ENCODE data around the gene TRIM24. TPM values are rescaled to one million over a fixed set of nuclear protein-coding genes. Genes with fewer than 3 reads are reported as not detected.
"Not testable (repeated sequence)": the region's sequence is repeated elsewhere in the genome, so short reads cannot be mapped to it uniquely, and the experiment has no call there.

TRIM24 gene
- polyA plus RNA-seq, 3 donors = 59.5 to 66.1 (median 64.4) TPM

DNA sequence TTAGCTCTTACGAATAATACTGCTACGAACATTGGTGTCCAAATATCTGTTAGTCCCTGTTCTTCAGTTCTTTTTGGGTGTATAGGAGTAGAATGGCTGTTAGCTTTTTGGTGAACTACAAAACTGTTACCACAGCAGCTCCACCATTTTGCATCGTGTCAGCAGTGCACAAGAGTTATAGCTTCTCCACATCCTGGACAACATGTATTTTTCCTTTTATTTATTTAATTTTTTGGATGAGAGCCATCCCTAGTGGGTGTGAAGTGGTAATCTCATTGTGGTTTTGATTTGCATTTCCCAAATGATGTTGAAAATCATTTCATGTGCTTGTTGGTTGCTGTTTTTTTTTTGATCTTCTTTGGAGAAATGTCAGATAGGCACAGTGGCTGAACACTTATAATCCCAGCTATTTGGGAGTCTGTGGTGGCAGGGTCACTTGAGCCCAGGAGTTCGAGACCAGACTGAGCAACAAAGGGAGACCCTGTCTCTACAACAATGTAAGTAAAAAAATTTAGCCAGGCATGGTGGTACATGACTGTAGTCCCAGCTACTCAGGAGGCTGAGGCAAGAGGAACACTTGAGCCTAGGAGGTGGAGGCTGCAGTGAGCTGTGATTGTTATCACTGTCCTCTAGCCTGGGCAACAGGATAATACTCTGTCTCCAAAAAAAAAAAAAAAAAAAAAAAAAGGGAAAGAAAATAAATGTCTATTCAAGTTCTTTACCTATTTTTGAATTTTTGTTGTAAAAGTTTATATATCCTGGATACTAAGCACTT, 31.7 kb downstream of the TRIM24 start:
- no peak for DNase-seq (ENCODE audit: low read depth in 3 of 3, low spot score in 2 of 3)

DNA sequence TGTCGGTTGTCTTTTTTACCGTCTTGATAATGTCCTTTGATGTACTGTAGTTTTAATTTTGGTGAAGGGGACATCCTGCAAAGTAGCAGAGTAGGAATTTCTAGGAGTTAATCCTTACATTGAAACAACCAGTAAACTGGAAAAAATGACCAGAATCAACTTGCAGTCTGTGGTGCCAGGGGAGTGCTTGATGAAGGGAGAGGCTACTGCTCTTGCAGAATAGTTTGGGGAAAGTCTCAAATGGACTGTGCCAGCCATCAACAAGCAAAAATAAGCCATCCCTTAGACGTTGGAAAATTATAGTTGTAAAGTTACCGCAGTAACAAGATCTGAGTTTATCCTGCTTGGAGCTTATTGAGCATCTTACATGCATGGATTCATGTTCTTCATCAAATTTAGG, 32.4 kb downstream of the TRIM24 start:
- no peak for DNase-seq (ENCODE audit: low read depth in 3 of 3, low spot score in 2 of 3)

DNA sequence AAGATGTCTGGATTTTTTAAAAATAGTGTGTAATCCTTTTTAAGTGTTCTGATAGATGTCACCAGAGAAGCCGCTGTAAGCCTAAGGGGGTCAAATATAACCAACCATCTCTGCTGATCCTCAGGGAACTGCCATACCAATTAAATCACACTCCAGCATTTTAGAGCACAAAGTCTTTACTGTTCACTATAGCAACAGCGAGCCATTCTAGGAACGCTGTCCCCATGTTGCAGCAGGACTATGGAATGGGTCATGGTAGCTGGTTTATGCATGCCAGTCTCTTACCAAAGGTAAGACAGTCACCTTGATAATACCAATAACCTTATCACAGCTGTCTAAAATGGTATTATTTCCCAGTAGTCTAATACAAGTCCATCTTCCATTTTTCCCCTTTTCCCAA, 33.5 kb downstream of the TRIM24 start:
- DNase-seq (ENCODE audit: low read depth in 3 of 3, low spot score in 2 of 3) = no peak

DNA sequence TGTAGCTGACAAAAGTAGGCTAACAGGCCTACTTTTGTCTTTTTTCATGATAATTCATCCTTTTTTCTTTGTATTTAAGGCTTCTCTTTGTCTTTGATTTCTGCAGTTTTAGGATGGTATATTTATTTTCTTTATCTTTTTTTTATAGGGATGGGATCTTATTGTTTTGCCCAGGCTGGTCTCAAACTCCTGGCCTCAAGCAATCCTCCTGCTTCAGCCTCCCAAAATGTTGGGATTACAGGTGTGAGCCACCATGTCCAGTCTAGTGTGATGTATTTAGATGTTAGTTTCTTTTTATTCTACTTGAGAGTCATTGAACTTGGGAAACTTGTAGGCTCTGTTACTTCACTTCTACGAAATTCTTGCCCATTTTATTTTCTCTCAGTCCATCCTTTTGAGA, 35.4 kb downstream of the TRIM24 start:
- no peak for DNase-seq (ENCODE audit: low read depth in 3 of 3, low spot score in 2 of 3)

DNA sequence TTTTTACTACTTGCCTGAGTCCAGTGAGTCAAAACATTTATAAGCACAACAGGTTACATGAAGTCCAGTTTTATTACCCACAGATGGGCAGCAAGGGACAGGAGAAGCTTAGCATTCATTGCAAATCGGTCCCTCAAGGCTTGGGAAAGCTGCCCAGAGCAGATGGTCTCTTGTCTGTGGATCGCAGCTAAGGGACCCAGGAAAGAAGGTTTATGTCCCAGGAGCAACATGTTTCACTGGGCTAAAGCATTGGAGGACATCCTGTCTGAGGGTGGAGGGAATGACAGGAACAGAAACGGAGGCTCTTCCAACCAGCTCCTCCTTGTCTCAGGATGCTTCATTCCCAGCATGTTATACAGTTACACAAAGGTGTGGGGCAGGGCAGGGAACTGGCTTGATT, 39.3 kb downstream of the TRIM24 start:
- DNase-seq (ENCODE audit: low read depth in 3 of 3, low spot score in 2 of 3) = no peak

DNA sequence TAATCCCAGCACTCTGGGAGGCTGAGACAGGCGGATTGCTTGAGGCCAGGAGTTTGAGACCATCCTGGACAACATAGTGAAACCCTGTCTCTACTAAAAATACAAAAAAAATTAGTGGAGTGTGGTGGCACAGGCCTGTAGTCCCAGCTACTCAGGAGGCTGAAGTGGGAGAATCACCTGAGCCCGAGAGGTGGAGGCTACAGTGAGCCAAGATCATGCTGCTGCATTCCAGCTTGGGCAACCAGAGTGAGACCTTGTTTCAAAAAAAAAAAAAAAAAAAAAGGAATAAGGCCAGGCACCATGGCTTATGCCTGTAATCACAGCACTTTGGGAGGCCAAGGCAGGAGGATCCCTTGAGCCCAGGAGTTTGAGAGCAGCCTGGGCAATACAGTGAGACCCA, 40.2 kb downstream of the TRIM24 start:
- not testable (repeated sequence) for DNase-seq (ENCODE audit: low read depth in 3 of 3, low spot score in 2 of 3)

DNA sequence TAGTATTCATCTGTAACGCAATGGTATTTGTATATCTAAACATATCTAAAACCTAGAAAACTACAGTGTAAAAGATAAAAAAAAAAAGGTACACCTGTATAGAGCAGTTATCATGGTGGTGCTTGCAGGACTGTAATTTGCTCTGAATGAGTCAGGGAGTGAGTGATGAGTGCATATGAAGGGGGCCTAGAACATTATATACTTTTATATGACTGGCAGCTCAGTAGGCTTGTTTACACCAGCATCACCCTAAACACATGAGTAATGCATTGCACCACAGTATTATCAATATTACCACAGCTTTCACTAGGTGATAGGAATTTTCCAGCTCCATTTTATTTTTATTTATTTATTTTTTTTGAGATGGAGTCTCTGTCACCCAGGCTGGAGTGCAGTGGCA, 40.8 kb downstream of the TRIM24 start:
- DNase-seq (ENCODE audit: low read depth in 3 of 3, low spot score in 2 of 3) = no peak

DNA sequence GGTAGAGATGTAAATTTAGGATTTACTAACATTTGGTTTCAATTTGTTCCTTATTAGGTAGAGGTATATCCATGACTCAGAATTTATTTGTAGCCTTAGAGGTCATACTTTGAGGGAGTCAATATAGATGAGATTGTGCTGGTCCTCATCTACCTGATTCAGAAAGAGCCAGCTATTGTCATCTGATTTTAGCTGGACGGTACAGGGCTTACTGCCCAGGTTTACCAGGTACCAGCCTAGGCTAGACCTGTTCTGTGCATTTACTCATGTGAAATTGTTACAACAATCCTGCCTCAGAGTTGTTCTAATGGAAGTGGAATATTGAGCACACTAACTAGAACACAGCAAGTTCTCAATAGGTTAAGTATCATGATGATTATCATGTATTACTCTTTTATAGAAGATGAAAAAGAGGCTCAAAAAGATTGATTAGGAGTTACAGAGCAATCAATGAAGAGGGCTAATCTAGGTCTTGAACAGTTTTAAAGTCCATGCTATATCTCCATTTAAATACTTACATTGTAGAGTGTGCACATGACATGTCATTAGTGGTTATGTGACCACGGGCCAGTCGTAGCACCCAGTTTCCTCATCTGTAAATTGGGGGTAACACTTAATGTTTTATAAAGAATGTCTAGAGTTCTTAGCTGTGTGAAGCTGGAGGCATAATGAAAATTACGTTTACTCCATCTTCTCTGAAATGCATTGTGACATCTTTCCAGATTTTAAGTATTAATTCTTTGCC, 42.1 kb downstream of the TRIM24 start:
- no peak for DNase-seq (ENCODE audit: low read depth in 3 of 3, low spot score in 2 of 3)

DNA sequence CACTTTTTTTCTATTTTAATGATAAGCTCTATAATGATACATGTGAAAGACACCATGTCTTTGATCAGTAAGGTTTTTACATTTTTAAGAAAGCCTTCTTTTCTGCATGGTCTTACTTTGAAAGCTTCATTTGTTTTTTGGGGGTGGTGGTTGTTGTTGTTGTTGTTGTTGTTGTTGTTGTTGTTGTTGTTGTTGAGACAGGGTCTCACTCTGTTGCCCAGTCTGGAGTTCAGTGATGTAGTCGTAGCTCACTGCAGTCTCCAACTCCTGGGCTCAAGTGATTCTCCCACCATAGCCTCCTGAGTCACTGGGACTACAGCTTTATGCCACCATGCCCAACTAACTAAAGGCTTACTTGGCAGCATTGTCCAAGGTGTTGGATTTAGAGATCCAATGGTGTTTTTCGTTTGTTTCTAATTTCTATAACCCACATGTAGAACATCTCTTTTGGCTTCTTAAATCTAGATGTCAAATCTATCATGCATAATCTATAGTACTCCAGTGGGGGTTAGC, 45.4 kb downstream of the TRIM24 start:
- DNase-seq (ENCODE audit: low read depth in 3 of 3, low spot score in 2 of 3) = no peak

DNA sequence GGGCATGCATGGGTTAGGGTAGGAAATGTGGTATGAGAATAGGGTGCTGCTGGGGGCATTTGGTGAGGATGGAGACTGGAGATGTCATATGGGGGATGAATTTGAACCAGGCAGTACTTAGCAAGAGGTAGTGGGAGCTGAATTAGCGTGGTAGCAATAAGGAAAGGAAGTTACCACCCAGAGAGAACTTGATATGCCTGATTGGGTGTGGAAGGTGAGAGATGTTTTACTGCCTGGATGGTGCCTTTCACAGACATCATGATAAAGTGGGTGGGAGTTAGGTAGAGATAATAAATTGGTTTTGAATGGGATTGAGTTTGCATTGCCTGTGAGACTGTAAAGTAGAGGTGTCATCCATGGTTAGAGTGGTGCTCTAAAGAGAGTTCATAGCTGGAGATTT, 46.7 kb downstream of the TRIM24 start:
- DNase-seq (ENCODE audit: low read depth in 3 of 3, low spot score in 2 of 3) = no peak

DNA sequence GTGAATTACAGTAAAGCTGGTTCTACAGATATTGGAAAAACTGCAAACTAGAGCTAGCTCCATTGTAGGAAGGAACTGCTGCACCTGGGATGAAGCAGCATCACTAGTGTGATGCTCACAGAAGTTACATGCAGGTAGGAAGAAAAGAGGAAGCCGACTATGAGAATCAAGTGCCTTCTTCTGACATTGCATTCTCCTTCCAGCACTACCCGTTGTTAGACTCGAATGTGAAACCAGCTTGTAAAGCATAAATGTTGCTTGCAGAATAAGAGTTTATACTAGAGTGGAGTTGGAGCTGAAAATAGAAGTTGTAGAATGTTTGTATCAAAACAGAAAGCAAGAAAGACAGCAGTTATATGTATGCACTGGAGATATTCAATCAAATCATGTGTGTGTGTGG, 49.9 kb downstream of the TRIM24 start:
- DNase-seq (ENCODE audit: low read depth in 3 of 3, low spot score in 2 of 3) = no peak

DNA sequence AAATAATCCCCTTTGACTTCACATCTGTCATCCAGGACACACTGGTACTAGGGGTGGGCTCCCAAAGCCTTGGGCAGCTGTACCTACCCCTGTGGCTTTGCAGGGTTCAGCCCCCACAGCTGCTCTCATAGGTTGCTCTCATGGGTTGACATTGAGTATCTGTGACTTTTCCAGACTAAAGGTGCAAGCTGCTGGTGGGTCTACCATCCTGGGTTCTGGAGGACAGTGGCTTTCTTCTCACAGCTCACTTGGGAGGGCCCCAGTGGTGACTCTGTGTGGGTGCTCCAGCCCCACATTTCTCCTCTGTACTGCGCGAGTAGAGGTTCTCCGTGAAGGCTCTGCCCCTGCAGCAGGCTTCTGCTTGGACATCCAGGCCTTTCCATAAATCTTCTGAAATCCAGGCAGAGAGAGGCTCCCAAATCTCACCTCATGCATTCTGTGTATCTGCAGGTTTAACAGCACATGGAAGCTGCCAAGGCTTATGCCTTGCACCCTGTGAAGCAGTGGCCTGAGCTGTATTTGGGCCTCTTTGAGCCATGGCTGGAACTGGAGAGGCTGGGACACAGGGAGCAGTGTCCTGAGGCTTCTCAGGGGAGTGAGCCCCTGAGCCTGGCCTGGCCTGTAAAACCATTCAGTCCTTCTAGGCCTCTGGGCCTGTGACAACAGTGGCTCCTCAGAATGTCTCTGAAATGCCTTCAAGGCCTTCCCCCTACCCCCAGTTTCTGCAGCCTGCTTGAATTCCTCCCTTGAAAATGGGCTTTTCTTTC, 52.2 kb downstream of the TRIM24 start:
- DNase-seq (ENCODE audit: low read depth in 3 of 3, low spot score in 2 of 3) = no peak

DNA sequence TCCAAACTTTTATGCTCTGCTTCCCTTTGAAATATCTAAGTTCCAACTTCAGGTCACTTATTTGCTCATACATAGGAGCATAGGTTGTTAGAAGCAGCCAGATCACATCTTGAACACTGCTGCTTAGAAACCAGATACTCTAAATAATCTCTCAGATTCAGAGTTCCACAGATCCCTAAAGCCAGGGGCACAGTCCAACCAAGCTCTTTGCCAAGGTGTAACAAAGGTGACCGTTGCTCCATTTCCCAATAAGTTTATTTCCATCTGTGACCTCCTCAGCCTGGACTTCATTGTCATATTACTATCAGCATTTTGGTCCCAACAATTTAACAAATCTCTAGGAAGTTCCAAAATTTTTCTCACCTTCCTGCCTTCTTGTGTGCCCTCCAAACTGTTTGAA, 52.8 kb downstream of the TRIM24 start:
- DNase-seq (ENCODE audit: low read depth in 3 of 3, low spot score in 2 of 3) = no peak

DNA sequence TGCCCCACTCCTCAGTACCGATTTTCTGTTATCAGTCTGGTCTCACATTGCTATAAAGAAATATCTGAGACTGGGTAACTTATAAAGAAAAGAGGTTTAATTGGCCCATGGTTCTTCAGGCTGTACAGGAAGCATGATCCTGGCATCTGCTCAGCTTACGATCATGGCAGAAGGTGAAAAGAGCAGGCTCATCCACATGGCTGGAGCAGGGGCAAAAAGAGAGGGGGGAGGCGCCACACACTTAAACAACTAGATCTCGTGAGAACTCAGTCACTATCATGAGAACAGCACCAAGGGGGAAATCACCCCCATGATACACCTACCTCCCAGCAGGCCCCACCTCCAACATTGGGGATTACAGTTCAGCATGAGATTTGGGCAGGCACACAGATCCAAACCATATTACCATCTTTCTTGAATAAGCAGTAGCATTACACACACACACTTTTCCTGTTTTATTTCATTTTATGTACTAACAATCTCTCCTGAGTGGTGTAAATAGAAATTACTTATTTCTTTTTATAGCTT, 53.3 kb downstream of the TRIM24 start:
- no peak for DNase-seq (ENCODE audit: low read depth in 3 of 3, low spot score in 2 of 3)

DNA sequence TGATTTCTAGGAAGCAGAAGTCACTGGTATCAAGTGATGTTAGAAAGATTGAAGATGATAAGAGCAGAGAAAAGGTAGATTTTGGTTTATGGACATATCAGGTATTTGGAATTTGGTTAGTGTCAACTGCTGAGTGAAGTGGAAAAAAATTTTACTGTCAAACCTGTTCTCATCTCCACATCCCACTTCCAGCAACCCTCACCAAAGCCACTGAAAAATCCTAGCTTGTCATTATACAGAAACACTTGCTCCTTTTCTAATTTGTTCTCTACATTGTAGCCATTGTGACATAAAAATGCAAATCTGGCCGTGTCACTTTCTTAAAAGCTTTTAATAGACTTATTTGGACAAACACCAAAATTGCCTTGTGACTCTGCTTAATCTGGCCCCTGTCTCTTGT, 54.0 kb downstream of the TRIM24 start:
- DNase-seq (ENCODE audit: low read depth in 3 of 3, low spot score in 2 of 3) = no peak

DNA sequence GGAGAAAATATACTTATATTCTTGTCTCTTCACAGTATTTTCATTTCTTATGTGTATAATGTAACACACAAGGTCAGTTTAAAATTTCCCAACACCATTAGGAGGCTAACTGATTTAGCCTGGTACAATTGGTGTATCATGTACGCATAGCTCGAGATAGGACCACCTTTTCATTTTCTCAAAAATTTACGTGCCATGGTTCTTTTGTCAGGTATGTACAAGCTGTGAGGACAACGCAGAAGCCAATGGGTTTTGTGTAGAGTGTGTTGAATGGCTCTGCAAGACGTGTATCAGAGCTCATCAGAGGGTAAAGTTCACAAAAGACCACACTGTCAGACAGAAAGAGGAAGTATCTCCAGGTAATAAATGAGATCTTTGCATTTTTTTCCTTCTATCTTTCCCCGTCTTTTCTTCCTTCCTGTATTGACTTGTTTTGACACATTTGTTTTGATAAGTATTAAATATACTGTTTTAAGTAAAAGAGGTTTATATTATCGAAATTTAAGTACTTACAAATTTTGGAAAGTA, 55.0 kb downstream of the TRIM24 start:
- DNase-seq (ENCODE audit: low read depth in 3 of 3, low spot score in 2 of 3) = no peak

DNA sequence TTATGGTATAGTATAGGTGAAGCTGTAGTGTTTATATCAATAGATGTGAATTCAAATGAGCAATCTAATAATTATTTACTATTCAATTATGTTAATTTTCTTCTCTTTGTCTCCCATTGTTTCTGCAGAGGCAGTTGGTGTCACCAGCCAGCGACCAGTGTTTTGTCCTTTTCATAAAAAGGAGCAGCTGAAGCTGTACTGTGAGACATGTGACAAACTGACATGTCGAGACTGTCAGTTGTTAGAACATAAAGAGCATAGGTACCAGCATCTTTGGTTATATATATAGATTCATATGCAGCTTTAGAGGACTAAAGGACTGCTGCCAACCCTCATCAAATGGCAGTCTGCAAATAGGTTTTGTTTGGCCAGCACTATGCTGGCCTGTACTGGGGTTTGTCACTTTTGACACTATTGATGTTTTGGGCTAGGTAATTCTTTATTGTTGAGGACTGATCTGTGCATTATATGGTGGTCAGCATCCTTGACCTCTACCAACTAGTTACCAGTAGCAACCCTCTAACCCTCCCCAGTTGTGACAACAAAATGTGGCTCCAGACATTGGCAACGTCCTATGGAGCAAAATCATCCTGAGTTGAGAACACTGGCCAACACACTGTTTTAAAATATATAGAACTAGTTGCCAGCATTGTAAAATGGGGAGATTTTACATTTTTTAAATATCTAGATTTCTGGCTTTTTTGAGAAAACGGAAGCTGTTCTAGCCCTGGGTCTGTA, 59.2 kb downstream of the TRIM24 start:
- no peak for DNase-seq (ENCODE audit: low read depth in 3 of 3, low spot score in 2 of 3)

DNA sequence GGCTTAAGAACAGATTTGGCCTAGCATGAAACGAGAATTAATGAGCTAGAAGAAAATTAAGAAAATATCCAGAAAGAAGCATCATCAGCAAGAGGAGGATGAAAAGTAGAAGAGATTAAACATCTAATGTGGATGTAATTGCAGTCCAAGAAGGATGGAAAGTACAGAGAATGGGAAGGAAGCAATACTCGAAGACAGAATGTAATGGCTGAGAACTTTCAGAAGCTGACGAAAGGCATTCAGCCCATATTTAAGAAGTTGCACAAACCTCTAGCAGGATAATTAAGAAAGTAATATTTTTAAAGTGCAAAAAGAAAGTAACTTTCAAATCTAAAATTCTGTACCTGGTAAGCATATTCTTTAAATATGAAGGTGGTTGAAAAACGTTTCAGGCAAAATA, 60.7 kb downstream of the TRIM24 start:
- no peak for DNase-seq (ENCODE audit: low read depth in 3 of 3, low spot score in 2 of 3)

DNA sequence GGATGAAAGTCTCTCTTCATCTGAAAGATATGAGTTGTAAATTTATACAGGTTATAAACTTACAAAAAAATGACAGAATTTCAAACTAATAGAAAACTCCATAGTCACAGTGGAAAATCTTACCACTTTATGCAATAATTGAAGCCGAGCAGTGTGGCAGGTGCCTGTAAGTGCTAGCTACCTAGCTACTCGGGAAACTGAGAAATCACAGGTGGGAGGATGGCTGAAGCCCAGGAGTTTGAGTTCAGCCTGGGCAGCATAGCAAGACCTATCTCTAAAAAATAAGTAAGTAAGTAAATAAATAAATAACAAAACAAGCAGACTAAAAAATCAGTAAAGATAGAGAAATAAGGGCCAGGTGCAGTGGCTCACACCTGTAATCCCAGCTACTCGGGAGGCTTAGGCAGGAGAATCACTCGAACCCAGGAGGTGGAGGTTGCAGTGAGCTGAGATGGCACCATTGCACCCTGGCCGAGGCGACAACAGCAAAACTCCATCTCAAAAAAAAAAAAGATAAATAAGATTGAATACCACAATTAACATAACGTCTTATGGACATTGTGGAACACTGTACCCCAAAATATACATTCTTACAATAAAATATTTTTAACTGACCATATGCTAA, 61.9 kb downstream of the TRIM24 start:
- no peak for DNase-seq (ENCODE audit: low read depth in 3 of 3, low spot score in 2 of 3)

DNA sequence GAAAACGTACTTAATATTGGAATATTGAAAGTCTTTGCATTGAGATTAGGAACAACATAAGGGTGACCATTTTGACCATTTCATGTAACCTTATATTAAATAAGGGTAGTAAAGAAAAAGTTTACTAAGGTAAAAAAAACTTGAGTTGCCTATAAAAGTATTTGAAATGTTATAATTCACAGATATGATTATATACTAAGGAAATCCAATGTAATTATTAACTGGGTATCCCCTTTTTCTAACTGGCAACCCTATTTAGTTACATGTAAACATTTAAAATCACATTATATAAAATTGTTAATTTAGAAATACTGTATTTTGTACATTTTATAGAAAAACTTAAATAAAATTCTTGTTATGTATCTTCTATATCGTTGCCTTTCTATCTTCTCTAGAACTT, 64.2 kb downstream of the TRIM24 start:
- DNase-seq (ENCODE audit: low read depth in 3 of 3, low spot score in 2 of 3) = no peak

Data from right renal cortex interstitium (tissue), 3 donors.